GM23248 (cell line): ENCODE data around the gene KRT79. TPM values are rescaled to one million over a fixed set of nuclear protein-coding genes. Genes with fewer than 3 reads are reported as not detected.

Experiments used
- DNase-seq: peaks from one replicate; pipeline ENCODE4 v3.0.0-alpha.2; 2015
- H2AFZ ChIP-seq: fragments of 200-600 bp; sonication (generic); 2 replicates; pipeline ENCODE4 v1.6.1; 2016; ENCODE audit warnings: antibody characterized with exemption
- H3F3A ChIP-seq: fragments of 200-600 bp; sonication (generic); 2 replicates; pipeline ENCODE4 v1.6.1; 2016; ENCODE audit warnings: mild to moderate bottlenecking, antibody characterized with exemption, mixed run types; ENCODE audit not compliant: insufficient read depth
- H3K27ac ChIP-seq: fragments of 200-600 bp; sonication (generic); 2 replicates; pipeline ENCODE4 v1.5.1; 2016; ENCODE audit warnings: mild to moderate bottlenecking
- H3K27me3 ChIP-seq: fragments of 200-600 bp; sonication (generic); replicated peaks from 2 replicates; pipeline ENCODE4 v1.6.1; 2016; ENCODE audit warnings: mild to moderate bottlenecking; ENCODE audit not compliant: insufficient read depth
- H3K36me3 ChIP-seq: fragments of 200-600 bp; sonication (generic); 2 replicates; pipeline ENCODE4 v1.6.1; 2016; ENCODE audit warnings: low read depth, mild to moderate bottlenecking
- H3K4me1 ChIP-seq: fragments of 200-600 bp; sonication (generic); 2 replicates; pipeline ENCODE4 v1.6.1; 2016; ENCODE audit warnings: mild to moderate bottlenecking; ENCODE audit not compliant: insufficient read depth
- H3K4me2 ChIP-seq: fragments of 200-600 bp; sonication (generic); one replicate; pipeline ENCODE4 v1.6.1; 2016; ENCODE audit warnings: mild to moderate bottlenecking; ENCODE audit not compliant: unreplicated experiment
- H3K4me3 ChIP-seq: fragments of 200-600 bp; sonication (generic); 2 replicates; pipeline ENCODE4 v1.5.1; 2016; ENCODE audit warnings: mild to moderate bottlenecking
- H3K79me2 ChIP-seq: fragments of 200-600 bp; sonication (generic); 2 replicates; pipeline ENCODE4 v1.6.1; 2016; ENCODE audit warnings: mild to moderate bottlenecking; ENCODE audit not compliant: insufficient read depth
- H3K9ac ChIP-seq: fragments of 200-600 bp; sonication (generic); 2 replicates; pipeline ENCODE4 v1.6.1; 2016; ENCODE audit warnings: mild to moderate bottlenecking
- H3K9me2 ChIP-seq: fragments of 200-600 bp; sonication (generic); 2 replicates; pipeline ENCODE4 v1.6.1; 2016; ENCODE audit warnings: mixed run types, mild to moderate bottlenecking, moderate library complexity; ENCODE audit not compliant: insufficient read depth
- H3K9me3 ChIP-seq: fragments of 200-600 bp; sonication (generic); one replicate; pipeline ENCODE4 v1.6.1; 2017; ENCODE audit warnings: low read depth
- H4K20me1 ChIP-seq: fragments of 200-600 bp; sonication (generic); 2 replicates; pipeline ENCODE4 v1.6.0; 2016; ENCODE audit not compliant: insufficient read depth
- EZH2 ChIP-seq: fragments of 200-600 bp; sonication (generic); IDR thresholded peaks from 2 replicates; pipeline ENCODE4 v1.6.1; 2018; ENCODE audit warnings: antibody characterized with exemption, mild to moderate bottlenecking; ENCODE audit not compliant: insufficient read depth, poor library complexity, severe bottlenecking
- EZH2phosphoT487 ChIP-seq: fragments of 200-600 bp; sonication (generic); IDR thresholded peaks from 2 replicates; pipeline ENCODE4 v1.6.1; 2018; ENCODE audit warnings: antibody characterized with exemption, moderate library complexity, mild to moderate bottlenecking, low read depth; ENCODE audit not compliant: insufficient read depth
- WGBS, 2 experiments: methylation state at CpG; one replicate each; pipeline ENCODE4 v1.1.6; 2015 to 2017; ENCODE audit warnings: low lambda C conversion rate in 2 of 2, low coverage in 1 of 2; ENCODE audit errors: missing lambda C conversion rate in 2 of 2; 5-methylcytosine and 5-hydroxymethylcytosine counted together
- in situ Hi-C: fragments of 300-500 bp; cut with MboI; formaldehyde crosslinking; loops from 2 replicates; pipeline ENCODE4 v1.15.0; 2020
- polyA plus RNA-seq: library from polyadenylated mRNA; unstranded; fragments of >200 nt; fragmentation: Nextera tagmentation; extraction: Ambion mirVana; gene quantifications from 2 replicates; pipeline ENCODE4 v1.2.1, GENCODE V29; 2016
- total RNA-seq: library from RNA; depleted of rRNA; stranded (reverse); fragments of >200 nt; shearing (Covaris generic); gene quantifications from 2 replicates; pipeline ENCODE4 v1.2.3, GENCODE V29; 2014

KRT79 gene
- total and polyA plus RNA-seq, 2 experiments from 2014 or later, result 0.15 TPM; not detected in 1

DNA sequence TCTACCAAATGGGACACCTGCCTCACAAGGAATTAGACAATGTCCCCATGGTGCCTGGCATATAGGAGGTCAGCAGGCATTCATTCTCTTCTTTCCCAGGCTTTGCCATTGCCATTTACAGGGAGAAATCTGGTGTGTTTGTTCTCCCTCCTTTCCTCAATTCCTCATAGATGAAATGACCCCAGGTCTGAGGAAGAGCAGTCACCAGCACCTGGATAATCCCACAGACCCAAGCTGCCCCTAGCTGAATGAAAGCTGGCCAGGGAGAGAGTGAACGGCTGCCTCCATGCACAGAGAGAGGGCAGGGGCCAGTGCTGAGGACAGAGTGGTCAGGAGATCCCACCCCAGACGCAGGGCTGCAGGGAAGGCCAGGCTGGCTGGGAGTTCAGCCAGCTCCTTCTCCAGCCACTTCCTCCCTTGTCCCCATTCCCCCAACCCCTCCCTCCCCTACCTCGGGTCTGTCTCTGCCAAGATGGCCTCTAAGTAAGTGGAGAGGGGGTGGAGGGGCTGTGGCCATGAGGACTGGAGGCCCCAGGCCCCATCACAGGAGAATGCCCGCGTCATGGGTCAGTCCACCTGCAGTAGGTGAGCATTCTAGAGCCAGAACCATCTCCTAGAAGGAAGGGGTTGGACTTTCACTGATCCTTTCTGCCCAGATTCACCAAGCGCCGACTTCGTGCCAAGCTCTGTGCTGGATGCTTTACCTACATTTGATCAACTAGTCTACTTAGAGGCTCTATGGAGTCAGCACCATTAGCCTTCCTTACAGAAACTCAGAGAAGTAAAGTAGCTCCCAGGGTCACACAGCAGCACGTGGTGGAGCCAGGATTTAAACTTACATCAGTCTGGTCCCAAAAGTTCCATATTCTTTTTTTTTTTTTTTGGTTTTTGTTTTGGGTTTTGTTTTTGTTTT is 18.2 kb downstream of the KRT79 start:
- Histone ChIP-seq H3K4me3 (no peak overlapping the region), H3F3A (no peaks in the 10 kb centered on the region), H3K27me3 (peaks cover 51% of the 10 kb centered on the region), H3K79me2 (no peaks in the 10 kb centered on the region), H3K9ac (no peak overlapping the region), H3K36me3 (no peaks in the 10 kb centered on the region), H3K9me3 (no peaks in the 10 kb centered on the region), H3K9me2 (no peaks in the 10 kb centered on the region), H2AFZ (no peak overlapping the region), H4K20me1 (no peaks in the 10 kb centered on the region), H3K4me2 (no peak overlapping the region), H3K4me1 (peaks cover 10% of the 10 kb centered on the region; the same call in 1 of the 2 replicates), H3K27ac (no peak overlapping the region)
- TF ChIP-seq EZH2 (no peak), EZH2phosphoT487 (no peak)
- DNase-seq, result no peak
- WGBS, 2 experiments, result 53 to 62% methylated on average over 9 of the region's 9 CpGs
- in situ Hi-C loops, result no loop called here

DNA sequence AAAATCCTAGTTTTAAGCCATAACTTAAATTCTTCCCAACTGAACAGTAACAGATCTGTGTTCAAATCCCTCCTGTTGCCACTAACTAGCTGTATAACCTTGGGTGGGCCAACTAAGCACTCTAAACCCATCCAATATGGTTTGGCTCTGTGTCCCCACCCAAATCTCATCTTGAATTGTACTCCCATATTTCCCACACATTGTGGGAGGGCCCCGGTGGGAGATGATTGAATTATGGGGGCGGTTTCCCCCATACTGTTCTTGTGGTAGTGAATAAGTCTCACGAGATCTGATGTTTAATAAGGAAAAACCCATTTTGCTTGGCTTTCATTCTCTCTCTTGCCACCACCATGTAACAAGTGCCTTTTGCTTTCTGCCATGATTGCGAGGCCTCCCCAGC is 18.9 kb downstream of the KRT79 start:
- Histone ChIP-seq H2AFZ (no peak overlapping the region), H3K79me2 (no peaks in the 10 kb centered on the region), H3K4me2 (no peak overlapping the region), H3K27ac (no peak overlapping the region), H3K9me2 (no peaks in the 10 kb centered on the region), H3F3A (no peaks in the 10 kb centered on the region), H4K20me1 (no peaks in the 10 kb centered on the region), H3K4me1 (peaks cover 10% of the 10 kb centered on the region; the same call in 1 of the 2 replicates), H3K9ac (no peak overlapping the region), H3K36me3 (no peaks in the 10 kb centered on the region), H3K4me3 (no peak overlapping the region), H3K9me3 (no peaks in the 10 kb centered on the region), H3K27me3 (peaks cover 57% of the 10 kb centered on the region)
- in situ Hi-C loops, result no loop called here
- DNase-seq, result no peak
- TF ChIP-seq EZH2 (no peak), EZH2phosphoT487 (no peak)
- WGBS, 2 experiments, result 61 to 63% methylated on average over 4 of the region's 4 CpGs

DNA sequence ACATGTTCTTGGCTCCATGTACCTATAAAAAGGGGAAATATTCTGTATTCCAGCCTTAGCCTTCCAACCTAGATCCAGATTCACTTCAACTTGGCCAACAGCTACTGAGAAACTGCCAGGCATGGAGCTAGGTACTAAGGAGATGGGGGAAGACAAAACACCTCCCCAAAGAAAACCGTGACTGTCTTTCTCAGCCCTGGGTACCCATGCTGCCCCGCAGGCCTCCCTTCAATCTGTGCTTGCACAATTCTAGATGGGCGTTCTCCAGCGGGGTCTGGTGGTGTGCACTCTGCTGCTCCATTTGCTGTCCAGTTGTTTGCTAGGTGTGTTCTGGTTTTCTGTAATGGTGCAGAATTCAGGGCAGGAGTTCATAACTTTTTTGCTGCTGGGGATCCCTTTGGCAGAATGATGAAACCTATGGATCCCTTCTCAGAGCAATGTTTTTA is 19.4 kb downstream of the KRT79 start:
- no peak overlapping the region for H2AFZ ChIP-seq
- no peaks in the 10 kb centered on the region for H3K36me3 ChIP-seq
- H4K20me1 ChIP-seq, result no peaks in the 10 kb centered on the region
- H3K4me3 ChIP-seq, result no peak overlapping the region
- no peaks in the 10 kb centered on the region for H3F3A ChIP-seq
- no peak for DNase-seq
- no peaks in the 10 kb centered on the region for H3K79me2 ChIP-seq
- TF ChIP-seq EZH2 (no peak), EZH2phosphoT487 (no peak)
- H3K27ac ChIP-seq, result no peak overlapping the region
- peaks cover 55% of the 10 kb centered on the region for H3K27me3 ChIP-seq
- in situ Hi-C loops, result no loop called here
- no peak overlapping the region for H3K9ac ChIP-seq
- H3K9me3 ChIP-seq, result no peaks in the 10 kb centered on the region
- H3K4me1 ChIP-seq, result peaks cover 10% of the 10 kb centered on the region; the same call in 1 of the 2 replicates
- H3K9me2 ChIP-seq, result no peaks in the 10 kb centered on the region
- 70 to 71% methylated on average over 4 of the region's 4 CpGs for WGBS, 2 experiments
- H3K4me2 ChIP-seq, result no peak overlapping the region

DNA sequence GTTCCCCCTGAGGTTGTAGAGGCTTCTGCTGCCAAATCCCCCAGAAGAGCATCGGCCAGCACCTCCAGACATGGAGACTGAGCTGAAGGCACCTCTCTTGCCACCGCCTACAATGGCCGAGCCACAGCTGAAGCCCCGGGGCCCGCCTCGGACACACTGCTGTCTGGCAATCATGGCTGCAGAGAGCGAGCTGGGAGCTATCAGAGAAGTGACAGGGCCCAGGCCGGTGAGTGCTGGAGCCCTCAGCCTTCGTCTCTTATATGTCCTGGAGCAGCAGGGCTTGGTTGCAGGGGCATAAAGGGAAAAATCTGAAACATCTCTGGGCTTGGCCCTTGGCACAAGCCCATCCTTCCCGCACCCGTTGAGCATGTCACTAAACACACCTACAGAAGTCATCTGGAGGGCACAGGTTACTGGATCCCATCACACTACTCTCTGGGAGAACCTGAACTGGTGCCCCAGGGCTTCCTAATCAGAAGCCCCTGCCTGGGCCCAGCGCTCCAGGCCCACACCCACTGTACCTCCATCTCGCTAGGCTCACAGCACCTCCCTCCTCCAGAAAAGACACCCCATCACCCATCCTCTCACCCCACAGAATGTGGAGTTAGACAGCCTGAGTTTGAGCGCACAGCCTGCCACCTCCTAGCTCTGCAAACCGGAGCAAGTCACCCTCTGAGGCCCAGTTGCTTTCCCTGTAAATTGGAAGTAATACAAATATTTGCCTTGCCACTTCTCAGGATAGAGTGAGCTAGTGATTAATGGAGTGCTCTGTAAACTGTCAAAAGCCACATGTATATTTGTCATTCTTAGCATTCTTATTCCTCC is 20.0 kb downstream of the KRT79 start, which contains the start of gene KRT4:
Gene KRT4 (minus strand): TSS at position 232 of the 825 bp plus-strand sequence. CDS start 58 bp downstream, at position 174.
- whole genome bisulfite sequencing, 2 experiments, result 66 to 67% methylated on average over 15 of the region's 15 CpGs
- DNase-seq, result peak; percentile 22
- Histone ChIP-seq H3K4me1 (peaks cover 10% of the 10 kb centered on the region; the same call in 1 of the 2 replicates), H3K27ac (no peak within 1 kb of the TSS), H3K9me3 (no peaks in the 10 kb centered on the region), H3F3A (no peaks in the 10 kb centered on the region), H3K9ac (no peak within 1 kb of the TSS), H3K4me2 (no peak within 1 kb of the TSS), H4K20me1 (no peaks in the 10 kb centered on the region), H3K9me2 (no peaks in the 10 kb centered on the region), H3K4me3 (no peak within 1 kb of the TSS), H3K27me3 (peaks cover 59% of the 10 kb centered on the region), H2AFZ (no peak within 1 kb of the TSS), H3K36me3 (no peaks in the 10 kb centered on the region), H3K79me2 (no peaks in the 10 kb centered on the region)
- TF ChIP-seq EZH2 (no peak), EZH2phosphoT487 (no peak)
- in situ Hi-C loops, result no loop called here
